Gastrocnemius medialis (tissue), 4 donors: ENCODE measurements around the gene TEDDM1. TPM values are rescaled to one million over a fixed set of nuclear protein-coding genes. Genes with fewer than 3 reads are reported as not detected.
A peak's percentile ranks its signal among the peaks of the same experiment; 100 is the strongest.
"Not testable (repeated sequence)": the region's sequence is repeated elsewhere in the genome, so short reads cannot be mapped to it uniquely, and the experiment has no call there.

Source experiments
- ATAC-seq, 2 donors: fragments of 150-250 bp; one replicate each; pipeline ENCODE4 v1.9.1; 2016
- DNase-seq, 2 donors: peaks; one replicate each; pipeline ENCODE4 v3.0.0-alpha.2; 2019
- H3K27ac ChIP-seq, 4 donors: fragments of 200-600 bp; sonication (generic); 1 replicate in 1 of 4; 2 replicates in 3 of 4; pipeline ENCODE4 v1.5.1; 2016 to 2018; ENCODE audit warnings: mild to moderate bottlenecking in 2 of 4, moderate library complexity in 1 of 4
- H3K27me3 ChIP-seq, 3 donors: fragments of 200-600 bp; sonication (generic) in 2 of 3; 1 replicate in 1 of 3; 2 replicates in 2 of 3; pipeline versions ENCODE4 v1.5.1 to v1.6.0; 2016 to 2019; ENCODE audit warnings: mild to moderate bottlenecking in 1 of 3, moderate library complexity in 1 of 3
- H3K36me3 ChIP-seq, 2 donors: fragments of 200-600 bp; sonication (generic) in 1 of 2; one replicate each; pipeline ENCODE4 v1.5.1; 2017 to 2018
- H3K4me1 ChIP-seq, 2 donors: fragments of 200-600 bp; sonication (generic) in 1 of 2; one replicate each; pipeline ENCODE4 v1.5.1; 2016 to 2017; ENCODE audit warnings: mild to moderate bottlenecking in 2 of 2
- H3K4me3 ChIP-seq, 4 donors: fragments of 200-600 bp; sonication (generic) in 3 of 4; 1 replicate in 1 of 4; 2 replicates in 3 of 4; pipeline ENCODE4 v1.5.1; 2016 to 2019; ENCODE audit warnings: mild to moderate bottlenecking in 2 of 4
- H3K9me3 ChIP-seq, 3 donors: fragments of 200-600 bp; sonication (generic) in 2 of 3; 1 replicate in 1 of 3; 2 replicates in 2 of 3; pipeline ENCODE4 v1.5.1; 2016 to 2019
- CTCF ChIP-seq, 5 experiments: fragments of 450-650 bp in 3 of 5; fragments of 200-600 bp in 2 of 5; sonication (generic) in 2 of 5; IDR thresholded peaks in 4 of 5; conservative IDR thresholded peaks in 1 of 5; 1 replicate in 4 of 5; 2 replicates in 1 of 5; pipeline ENCODE4 v1.5.1; 2016 to 2019; ENCODE audit warnings: antibody characterized with exemption in 5 of 5, mild to moderate bottlenecking in 3 of 5, moderate library complexity in 3 of 5
- POLR2A ChIP-seq, 2 donors: fragments of 450-650 bp; IDR thresholded peaks; one replicate each; pipeline ENCODE4 v1.6.1; 2017; ENCODE audit warnings: antibody characterized with exemption in 2 of 2, mild to moderate bottlenecking in 2 of 2, moderate library complexity in 2 of 2
- in situ Hi-C, 4 donors: fragments of 200-750 bp; cut with MboI; loops; one replicate each; pipeline versions ENCODE4 v1.15.0 to v1.8.0; 2017; ENCODE audit warnings: low sequenced_read_pairs in 4 of 4
- intact Hi-C: fragments of 100-400 bp; cut with DNase I; formaldehyde crosslinking; loops from one replicate; pipeline ENCODE4 v1.15.1; 2023; ENCODE audit warnings: low total_unique reads
- total RNA-seq, 4 donors: library from RNA; depleted of rRNA; stranded (reverse); fragments of >200 nt; gene quantifications; one replicate each; pipeline versions ENCODE4 v1.1.0 to v1.2.3, GENCODE V29; 2016

TEDDM1 gene
- total RNA-seq = not detected

DNA sequence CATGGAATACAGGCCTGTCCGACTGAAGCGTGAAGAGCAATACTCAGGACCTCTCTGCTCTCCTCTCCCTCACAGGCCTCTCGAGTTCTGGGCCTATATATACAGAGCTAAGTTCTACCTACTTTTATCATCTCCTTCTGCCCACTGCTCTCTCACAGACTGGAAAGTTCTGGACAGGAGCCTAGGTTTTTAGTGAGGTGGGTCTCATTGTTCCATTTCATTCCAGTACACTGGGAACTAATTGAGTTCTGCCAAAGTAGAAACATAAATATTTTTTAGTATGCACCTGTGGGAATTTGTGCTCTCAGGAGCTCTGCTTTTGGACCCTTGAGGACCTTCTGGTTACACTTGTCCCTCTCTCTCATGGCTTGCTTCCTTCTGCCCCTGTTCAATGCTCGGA is at the start of gene TEDDM1:
Gene TEDDM1, minus strand, starts transcription at position 101 of the 400 bp plus-strand sequence. CDS start 182 bp downstream, outside the sequence.
- TF ChIP-seq CTCF (IDR thresholded peaks at IDR 0.05 in 4 of 5, conservative IDR thresholded peaks at IDR 0.05 in 1 of 5) (no peak), POLR2A (IDR thresholded peaks at IDR 0.05) (no peak)
- H3K36me3 ChIP-seq = no peaks in the 10 kb centered on the region
- no peaks in the 10 kb centered on the region for H3K27me3 ChIP-seq
- H3K27ac ChIP-seq = no peak within 1 kb of the TSS
- no peak within 1 kb of the TSS for H3K4me3 ChIP-seq
- intact Hi-C loops (no loop called here), in situ Hi-C loops (loop anchor here in 3 of 4 donors (5.0 to 25.0 kb wide), 2 partner anchors 318 to 913 kb away; partner anchors contain the start of gene CACNA1E (in 1 of the 3))
- H3K9me3 ChIP-seq = no peaks in the 10 kb centered on the region
- H3K4me1 ChIP-seq = peaks cover 21 to 23% of the 10 kb centered on the region in 2 donors
- ATAC-seq = no peak
- DNase-seq = no peak

DNA sequence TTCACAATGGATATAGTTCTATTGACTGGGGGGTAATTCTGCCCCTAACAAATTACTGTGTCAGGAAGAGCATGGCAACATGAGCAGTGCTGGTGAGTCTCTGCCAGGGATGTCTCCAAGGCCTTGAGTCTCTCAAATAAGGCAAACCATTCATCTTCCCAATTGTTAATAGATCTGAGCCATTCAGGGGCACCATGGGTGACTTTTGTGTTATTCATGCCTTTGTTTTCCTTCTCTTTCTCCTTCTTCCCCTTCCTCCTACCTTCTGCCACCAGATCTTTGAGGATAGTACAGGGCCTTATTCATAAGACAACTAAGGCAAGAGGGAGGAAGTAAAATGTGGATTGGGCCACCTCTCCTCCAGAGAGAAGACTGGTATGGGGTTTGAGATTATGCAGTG is 49.6 kb upstream of the TEDDM1 start, which contains the start of gene RGSL1:
Gene RGSL1, plus strand, starts transcription at position 60 of the 400 bp plus-strand sequence. Its CDS starts 20 bp downstream, at position 80.
- Histone ChIP-seq H3K36me3 (no peaks in the 10 kb centered on the region), H3K4me3 (no peak within 1 kb of the TSS), H3K27ac (no peak within 1 kb of the TSS), H3K27me3 (peaks cover 0 to 5% (median 0%) of the 10 kb centered on the region in 3 donors), H3K9me3 (no peaks in the 10 kb centered on the region), H3K4me1 (no peaks in the 10 kb centered on the region)
- no peak for TF ChIP-seq POLR2A (IDR thresholded peaks at IDR 0.05)
- TF ChIP-seq CTCF (IDR thresholded peaks at IDR 0.05 in 4 of 5, conservative IDR thresholded peaks at IDR 0.05 in 1 of 5) = no peak
- in situ Hi-C loops (no loop called here), intact Hi-C loops (no loop called here)
- DNase-seq = no peak
- no peak for ATAC-seq

DNA sequence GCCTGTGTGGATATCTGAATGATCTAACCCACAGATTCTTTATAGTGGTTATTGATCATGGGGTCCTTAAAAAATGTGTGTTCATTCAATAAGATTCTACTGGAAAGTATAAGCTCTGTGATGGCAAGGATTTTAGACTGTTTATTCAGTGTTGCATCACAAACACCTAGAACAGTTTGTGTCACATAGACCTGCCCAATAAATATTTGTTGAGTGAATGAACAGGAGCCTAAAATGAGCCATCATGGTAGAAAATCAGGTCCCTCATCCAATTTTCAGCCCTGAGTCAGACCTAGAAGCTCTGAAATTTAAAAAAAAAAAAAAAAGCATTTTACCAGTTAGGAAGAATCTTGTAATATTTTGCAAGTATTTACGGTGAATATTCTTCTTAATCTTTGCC is 47.2 kb upstream of the TEDDM1 start:
- ATAC-seq (no peak), DNase-seq (no peak)
- TF ChIP-seq POLR2A (IDR thresholded peaks at IDR 0.05) (no peak), CTCF (IDR thresholded peaks at IDR 0.05 in 4 of 5, conservative IDR thresholded peaks at IDR 0.05 in 1 of 5) (no peak)
- intact Hi-C loops = loop anchor here (5.0 kb wide), 2 partner anchors 335 to 360 kb away; no protein-coding TSS in a partner anchor
- Histone ChIP-seq H3K4me1 (no peaks in the 10 kb centered on the region), H3K27me3 (no peaks in the 10 kb centered on the region), H3K27ac (no peak overlapping the region), H3K4me3 (no peak overlapping the region), H3K36me3 (no peaks in the 10 kb centered on the region), H3K9me3 (no peaks in the 10 kb centered on the region)
- in situ Hi-C loops = loop anchor here (10.0 to 25.0 kb wide), 3 partner anchors 315 to 340 kb away; partner anchors contain the start of gene NPL (in 2 of the 4)

DNA sequence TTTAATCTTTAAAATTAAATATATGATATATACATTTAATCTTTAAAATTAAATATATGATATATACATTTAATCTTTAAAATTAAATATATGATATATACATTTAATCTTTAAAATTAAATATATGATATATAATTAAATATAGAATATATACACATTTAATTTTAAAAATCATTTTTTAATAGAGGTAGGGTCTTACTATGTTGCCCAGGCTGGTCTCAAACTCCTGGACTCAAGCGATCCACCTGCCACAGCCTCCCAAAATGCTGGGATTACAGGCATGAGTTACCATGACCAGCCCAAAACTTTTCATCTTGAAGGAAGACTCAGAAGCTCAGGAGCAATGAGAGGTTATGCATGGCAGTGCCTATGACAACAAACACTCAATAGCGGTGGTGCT is 46.7 kb upstream of the TEDDM1 start:
- intact Hi-C loops (loop anchor here (5.0 kb wide), 2 partner anchors 335 to 360 kb away; no protein-coding TSS in a partner anchor), in situ Hi-C loops (loop anchor here (10.0 to 25.0 kb wide), 3 partner anchors 315 to 340 kb away; partner anchors contain the start of gene NPL (in 2 of the 4))

DNA sequence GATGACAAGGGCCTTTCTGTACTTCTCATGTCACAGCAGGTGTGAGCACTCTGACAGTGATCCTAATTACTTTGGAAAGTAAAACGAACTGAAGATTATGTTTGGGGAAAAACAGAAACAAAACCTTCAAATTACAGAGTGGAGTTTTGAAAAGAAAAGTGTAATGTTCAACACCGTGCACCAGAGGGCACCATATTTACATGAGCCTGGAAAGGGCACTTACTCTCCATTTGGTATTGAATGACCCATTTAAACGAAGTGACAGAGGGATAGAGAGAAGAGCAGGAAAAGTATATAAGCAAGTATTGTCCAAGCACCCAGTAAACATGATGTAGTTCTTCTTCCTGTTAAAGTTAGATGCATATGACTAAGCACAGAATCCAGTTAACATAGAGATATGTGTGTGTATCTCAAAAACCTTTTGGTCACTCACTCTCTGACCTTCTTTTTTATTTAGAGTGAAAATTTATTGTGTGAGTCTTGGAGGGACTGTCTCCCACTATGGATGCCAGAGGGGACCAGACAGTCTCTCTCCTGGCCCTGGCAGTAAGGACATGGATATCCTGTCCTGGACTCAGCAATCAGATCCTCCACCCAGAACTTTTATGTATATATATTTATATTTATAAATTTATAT is 45.7 kb upstream of the TEDDM1 start:
- H3K27me3 ChIP-seq = no peaks in the 10 kb centered on the region
- peak in 4 of 5 experiments; percentile 25 to 63 (median 56) for TF ChIP-seq CTCF (IDR thresholded peaks at IDR 0.05 in 4 of 5, conservative IDR thresholded peaks at IDR 0.05 in 1 of 5)
- TF ChIP-seq POLR2A (IDR thresholded peaks at IDR 0.05) = no peak
- H3K4me3 ChIP-seq = no peak overlapping the region
- no peaks in the 10 kb centered on the region for H3K9me3 ChIP-seq
- intact Hi-C loops (loop anchor here (5.0 kb wide), 2 partner anchors 336 to 359 kb away; no protein-coding TSS in a partner anchor), in situ Hi-C loops (loop anchor here (10.0 to 25.0 kb wide), 3 partner anchors 316 to 341 kb away; partner anchors contain the start of gene NPL (in 2 of the 4))
- H3K36me3 ChIP-seq = no peaks in the 10 kb centered on the region
- no peak for DNase-seq
- no peaks in the 10 kb centered on the region for H3K4me1 ChIP-seq
- no peak overlapping the region for H3K27ac ChIP-seq
- peak in 1 of 2 donors; percentile 55 for ATAC-seq

More for the DNA sequence above, 46.7 kb upstream of the TEDDM1 start:
- DNase-seq, H3K4me1 ChIP-seq, ATAC-seq, H3K9me3 ChIP-seq, H3K4me3 ChIP-seq, H3K27me3 ChIP-seq, H3K27ac ChIP-seq, H3K36me3 ChIP-seq: not testable (repeated sequence)
